Skeletal muscle tissue (tissue), 4 donors: Measurements from ENCODE around the gene MALSU1. TPM values are rescaled to one million over a fixed set of nuclear protein-coding genes. Genes with fewer than 3 reads are reported as not detected.

Source experiments
- H3K27ac ChIP-seq: one replicate; pipeline ENCODE4 v1.7.0; 2013; ENCODE audit warnings: mild to moderate bottlenecking, low read depth, low read length, inconsistent platforms
- H3K27me3 ChIP-seq, 3 donors: one replicate each; pipeline ENCODE4 v1.7.0; 2013; ENCODE audit warnings: low read length in 3 of 3; ENCODE audit not compliant: control insufficient read depth in 3 of 3, insufficient read depth in 3 of 3
- H3K36me3 ChIP-seq, 3 donors: one replicate each; pipeline ENCODE4 v1.7.0; 2013; ENCODE audit warnings: low read length in 3 of 3; ENCODE audit not compliant: control insufficient read depth in 3 of 3, insufficient read depth in 3 of 3
- H3K4me1 ChIP-seq, 3 donors: one replicate each; pipeline ENCODE4 v1.7.0; 2013; ENCODE audit warnings: low read length in 3 of 3, mild to moderate bottlenecking in 3 of 3; ENCODE audit not compliant: control insufficient read depth in 3 of 3, insufficient read depth in 3 of 3
- H3K4me3 ChIP-seq, 3 donors: one replicate each; pipeline ENCODE4 v1.7.0; 2013; ENCODE audit warnings: low read length in 3 of 3
- H3K9ac ChIP-seq, 3 donors: one replicate each; pipeline ENCODE4 v1.7.0; 2013; ENCODE audit warnings: low read length in 3 of 3, mild to moderate bottlenecking in 3 of 3, moderate library complexity in 2 of 3, low read depth in 1 of 3
- H3K9me3 ChIP-seq, 3 donors: one replicate each; pipeline ENCODE4 v1.7.0; 2013; ENCODE audit warnings: low read length in 3 of 3; ENCODE audit not compliant: control insufficient read depth in 3 of 3
- total RNA-seq: library from RNA; depleted of rRNA; stranded (reverse); fragments of >200 nt; gene quantifications from one replicate; pipeline ENCODE4 v1.2.3, GENCODE V29; 2014
- donor health status: Osteomylitis.

The MALSU1 gene
- total RNA-seq, 1 donor from 2014 or later, result 95.5 TPM

GRCh38 chr7:23268167-23268566 lies 31.0 kb upstream of the MALSU1 start:
- peaks cover 0 to 2% (median 0%) of the 10 kb centered on the region in 3 donors for H3K27me3 ChIP-seq
- no peak overlapping the region for H3K27ac ChIP-seq
- peaks cover 0 to 11% (median 2%) of the 10 kb centered on the region in 3 donors for H3K36me3 ChIP-seq
- no peaks in the 10 kb centered on the region for H3K4me1 ChIP-seq
- H3K9ac ChIP-seq, result no peak overlapping the region
- H3K4me3 ChIP-seq, result no peak overlapping the region
- H3K9me3 ChIP-seq, result no peaks in the 10 kb centered on the region

DNA sequence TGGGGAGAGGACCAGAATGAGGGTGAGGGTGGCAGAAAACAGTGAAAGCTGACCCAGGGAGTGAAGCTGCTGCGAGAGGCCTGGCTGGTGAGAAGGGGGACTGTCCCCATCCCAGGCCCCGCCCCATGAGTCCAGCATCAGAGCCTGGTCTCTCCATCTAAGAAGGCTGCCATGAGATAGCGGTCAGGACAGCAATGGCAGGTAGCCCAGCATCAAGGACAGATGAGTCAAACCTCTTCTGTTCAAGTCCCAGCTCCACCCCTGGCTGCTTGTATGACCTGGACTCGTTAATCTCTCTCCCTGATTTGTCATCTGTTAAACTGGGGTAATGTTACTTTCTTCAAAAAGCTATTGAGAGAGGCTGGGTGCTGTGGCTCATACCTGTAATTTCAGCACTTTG lies 30.4 kb upstream of the MALSU1 start:
- Histone ChIP-seq H3K36me3 (peaks cover 0 to 11% (median 2%) of the 10 kb centered on the region in 3 donors), H3K9me3 (no peaks in the 10 kb centered on the region), H3K9ac (no peak overlapping the region), H3K4me1 (peaks cover 0 to 3% (median 0%) of the 10 kb centered on the region in 3 donors), H3K4me3 (no peak overlapping the region), H3K27ac (no peak overlapping the region), H3K27me3 (peaks cover 0 to 2% (median 0%) of the 10 kb centered on the region in 3 donors)

DNA sequence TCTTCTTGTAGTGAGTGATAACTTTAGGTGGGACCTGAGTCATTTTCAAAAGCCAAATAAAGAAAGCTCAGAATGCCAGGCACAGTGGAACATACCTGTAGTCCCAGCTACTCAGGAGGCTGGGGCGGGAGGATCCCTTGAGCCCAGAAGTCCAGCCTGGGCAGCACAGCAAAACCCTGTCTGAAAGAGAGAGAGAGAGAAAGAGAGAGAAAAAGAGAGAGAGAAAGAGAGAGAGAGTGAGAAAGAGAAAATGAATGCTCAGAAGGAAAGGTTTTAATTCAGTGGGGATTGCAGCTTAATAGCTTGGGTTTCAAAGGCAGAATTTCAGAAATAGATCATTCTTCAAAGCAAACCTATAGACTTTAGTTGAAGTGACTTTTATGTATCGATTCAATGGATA lies 26.9 kb upstream of the MALSU1 start:
- no peak overlapping the region for H3K27ac ChIP-seq
- peaks cover 0 to 3% (median 0%) of the 10 kb centered on the region in 3 donors for H3K4me1 ChIP-seq
- peaks cover 0 to 2% (median 0%) of the 10 kb centered on the region in 3 donors for H3K27me3 ChIP-seq
- H3K36me3 ChIP-seq, result peaks cover 0 to 6% (median 0%) of the 10 kb centered on the region in 3 donors
- H3K9me3 ChIP-seq, result no peaks in the 10 kb centered on the region
- H3K4me3 ChIP-seq, result no peak overlapping the region
- H3K9ac ChIP-seq, result no peak overlapping the region

GRCh38 chr7:23273141-23273599 lies 26.0 kb upstream of the MALSU1 start:
- Histone ChIP-seq H3K9ac (peak overlapping the region; percentile 54 to 62 (median 54)), H3K27ac (peak overlapping the region; percentile 72), H3K27me3 (peaks cover 0 to 2% (median 0%) of the 10 kb centered on the region in 3 donors), H3K4me1 (peaks cover 0 to 3% (median 0%) of the 10 kb centered on the region in 3 donors), H3K4me3 (peak overlapping the region; percentile 39 to 72 (median 63)), H3K36me3 (peaks cover 0 to 6% (median 0%) of the 10 kb centered on the region in 3 donors), H3K9me3 (no peaks in the 10 kb centered on the region)

- no peak overlapping the region for H3K27ac ChIP-seq
- H3K4me3 ChIP-seq, result no peak overlapping the region
- H3K36me3 ChIP-seq, result peaks cover 0 to 3% (median 0%) of the 10 kb centered on the region in 3 donors
- no peak overlapping the region for H3K9ac ChIP-seq
- no peaks in the 10 kb centered on the region for H3K27me3 ChIP-seq
- peaks cover 0 to 12% (median 4%) of the 10 kb centered on the region in 3 donors for H3K4me1 ChIP-seq
- H3K9me3 ChIP-seq, result no peaks in the 10 kb centered on the region
Observed at GRCh38 chr7:23275912-23276311, 23.2 kb upstream of the MALSU1 start.

DNA sequence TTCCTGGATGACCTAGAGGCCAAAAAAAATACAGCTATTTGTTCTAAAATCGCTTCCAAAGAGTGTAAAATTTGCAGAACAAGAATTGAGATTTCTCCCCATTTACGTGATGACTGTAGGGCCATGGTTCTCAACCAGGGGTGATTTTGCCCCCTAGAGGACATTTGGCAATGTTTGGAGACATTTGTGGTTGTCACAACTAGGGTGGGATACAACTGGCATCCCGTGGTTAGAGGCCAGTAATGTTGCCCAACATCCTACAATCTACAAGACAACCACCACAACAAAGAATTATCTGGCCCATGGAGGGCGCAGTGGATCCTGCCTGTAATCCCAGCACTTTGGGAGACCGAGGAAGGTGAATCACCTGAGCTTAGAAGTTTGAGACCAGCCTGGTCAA lies 22.8 kb upstream of the MALSU1 start:
- Histone ChIP-seq H3K9ac (no peak overlapping the region), H3K4me3 (no peak overlapping the region), H3K27me3 (no peaks in the 10 kb centered on the region), H3K9me3 (no peaks in the 10 kb centered on the region), H3K4me1 (peaks cover 0 to 12% (median 4%) of the 10 kb centered on the region in 3 donors), H3K36me3 (peaks cover 0 to 3% (median 0%) of the 10 kb centered on the region in 3 donors), H3K27ac (no peak overlapping the region)

- Histone ChIP-seq H3K27me3 (no peaks in the 10 kb centered on the region), H3K36me3 (peaks cover 0 to 3% (median 0%) of the 10 kb centered on the region in 3 donors), H3K27ac (no peak overlapping the region), H3K9me3 (no peaks in the 10 kb centered on the region), H3K9ac (no peak overlapping the region), H3K4me3 (no peak overlapping the region), H3K4me1 (peaks cover 0 to 12% (median 4%) of the 10 kb centered on the region in 3 donors)
Observed at GRCh38 chr7:23276947-23277346, 22.2 kb upstream of the MALSU1 start.

GRCh38 chr7:23277359-23277989 lies 21.7 kb upstream of the MALSU1 start:
- H3K9me3 ChIP-seq, result no peaks in the 10 kb centered on the region
- no peaks in the 10 kb centered on the region for H3K27me3 ChIP-seq
- peaks cover 0 to 12% (median 4%) of the 10 kb centered on the region in 3 donors for H3K4me1 ChIP-seq
- H3K4me3 ChIP-seq, result no peak overlapping the region
- peaks cover 0 to 3% (median 0%) of the 10 kb centered on the region in 3 donors for H3K36me3 ChIP-seq
- H3K27ac ChIP-seq, result no peak overlapping the region
- H3K9ac ChIP-seq, result no peak overlapping the region

DNA sequence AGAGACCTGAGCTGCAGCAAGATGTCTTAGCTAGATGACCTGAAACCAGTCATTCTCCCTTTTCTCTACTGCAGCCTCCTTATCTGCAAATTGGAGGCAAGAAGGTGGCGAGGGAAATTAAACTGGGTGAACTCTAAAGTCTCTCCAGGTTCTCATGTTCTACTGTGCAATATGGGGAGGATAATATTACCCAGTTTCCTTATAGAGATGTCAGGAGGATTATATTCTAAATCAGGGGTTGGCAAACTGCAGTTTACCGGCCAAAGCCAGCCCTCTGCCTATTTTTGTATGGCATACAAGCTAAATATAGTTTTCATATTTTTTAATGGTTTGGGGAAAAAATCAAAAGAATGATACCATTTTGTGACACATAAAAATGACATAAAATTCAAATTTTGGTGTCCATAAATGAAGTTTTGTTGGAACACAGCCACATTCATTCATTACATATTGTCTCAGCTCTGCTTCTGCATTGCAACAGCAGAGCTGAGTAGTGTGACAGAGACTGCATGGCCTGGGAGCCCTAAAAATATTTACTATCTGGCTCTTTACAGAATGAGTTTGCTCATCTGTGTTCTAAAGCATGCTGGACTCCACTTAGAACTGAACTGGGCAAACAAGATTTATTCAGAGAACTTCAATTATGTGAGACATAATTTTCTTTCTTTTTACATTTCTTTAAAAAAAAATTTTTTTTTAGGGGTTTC lies 19.2 kb upstream of the MALSU1 start:
- no peak overlapping the region for H3K9ac ChIP-seq
- H3K4me3 ChIP-seq, result no peak overlapping the region
- no peaks in the 10 kb centered on the region for H3K9me3 ChIP-seq
- H3K27me3 ChIP-seq, result no peaks in the 10 kb centered on the region
- H3K4me1 ChIP-seq, result peaks cover 0 to 9% (median 4%) of the 10 kb centered on the region in 3 donors
- no peaks in the 10 kb centered on the region for H3K36me3 ChIP-seq
- H3K27ac ChIP-seq, result no peak overlapping the region

GRCh38 chr7:23283086-23283485 lies 16.1 kb upstream of the MALSU1 start:
- H3K27me3 ChIP-seq, result no peaks in the 10 kb centered on the region
- H3K4me3 ChIP-seq, result no peak overlapping the region
- no peaks in the 10 kb centered on the region for H3K9me3 ChIP-seq
- H3K4me1 ChIP-seq, result peaks cover 0 to 9% (median 4%) of the 10 kb centered on the region in 3 donors
- H3K36me3 ChIP-seq, result no peaks in the 10 kb centered on the region
- H3K9ac ChIP-seq, result no peak overlapping the region
- no peak overlapping the region for H3K27ac ChIP-seq
